GM18499 (cell line): Measurements from ENCODE around the gene DNPH1.

ENCODE experiments used
- ATAC-seq: cut with Tn5 transposase; IDR thresholded peaks from one replicate; pipeline ENCODE4 v1.9.1; 2021; ENCODE audit warnings: moderate number of reproducible peaks; ENCODE audit not compliant: insufficient read depth, unreplicated experiment

The DNPH1 gene

GRCh38 chr6:43247114-43247999 is 18.1 kb upstream of the DNPH1 start:
- no peak for ATAC-seq

- no peak for ATAC-seq
Observed at GRCh38 chr6:43246301-43247113, 17.2 kb upstream of the DNPH1 start.

- no peak for ATAC-seq
Observed at GRCh38 chr6:43243664-43244321, 14.5 kb upstream of the DNPH1 start.

- ATAC-seq: no peak
Observed at GRCh38 chr6:43242908-43243663, 13.8 kb upstream of the DNPH1 start, which contains the start of gene TTBK1. Gene TTBK1, plus strand, starts transcription at chr6:43243481. Its CDS starts 3,180 bp downstream, at chr6:43246661.

GRCh38 chr6:43241446-43241845 is 12.2 kb upstream of the DNPH1 start:
- ATAC-seq: no peak

- ATAC-seq: no peak
Observed at GRCh38 chr6:43240950-43241349, 11.7 kb upstream of the DNPH1 start.

- ATAC-seq: no peak
Observed at GRCh38 chr6:43239054-43239453, 9.8 kb upstream of the DNPH1 start.

- no peak for ATAC-seq
Observed at GRCh38 chr6:43235841-43236240, 6.6 kb upstream of the DNPH1 start.

- ATAC-seq: no peak
Observed at GRCh38 chr6:43231735-43232450, 2.6 kb upstream of the DNPH1 start.

GRCh38 chr6:43231053-43231452 is 1.8 kb upstream of the DNPH1 start:
- no peak for ATAC-seq

GRCh38 chr6:43229803-43230620 is 731 bp upstream of the DNPH1 start:
- ATAC-seq: no peak

- ATAC-seq: no peak
Observed at GRCh38 chr6:43226192-43226851, 3.0 kb downstream of the DNPH1 start.

- no peak for ATAC-seq
Observed at GRCh38 chr6:43223175-43223574, 6.1 kb downstream of the DNPH1 start.

- no peak for ATAC-seq
Observed at GRCh38 chr6:43222418-43223059, 6.7 kb downstream of the DNPH1 start.

GRCh38 chr6:43221046-43221972 is 8.0 kb downstream of the DNPH1 start:
- no peak for ATAC-seq

GRCh38 chr6:43220439-43220951 is 8.8 kb downstream of the DNPH1 start:
- no peak for ATAC-seq
